ENCODE results near the gene PRRT4. TPM values are rescaled to one million over a fixed set of nuclear protein-coding genes. Genes with fewer than 3 reads are reported as not detected.

PRRT4 gene
- total RNA-seq, 1 donor from 2014 or later = 1.6 TPM

- TF ChIP-seq CTCF (IDR thresholded peaks at IDR 0.05; ENCODE audit: borderline replicate concordance) = no peak
- DNase-seq = no peak
- H3K9me3 ChIP-seq (replicated peaks) = no peaks in the 10 kb centered on the region
- intact Hi-C loops (cut with micrococcal nuclease) = no loop called here
- peaks cover 55% of the 10 kb centered on the region for H3K36me3 ChIP-seq
- no peak overlapping the region for H3K27ac ChIP-seq (replicated peaks)
- H3K4me3 ChIP-seq = no peak overlapping the region
- H3K4me1 ChIP-seq = peaks cover 12% of the 10 kb centered on the region
- no peaks in the 10 kb centered on the region for H3K27me3 ChIP-seq (ENCODE audit: low read depth)
These were observed 57.8 kb downstream of the PRRT4 start for GRCh38 chr7:128303643-128304042.

GRCh38 chr7:128303133-128303532, 58.4 kb downstream of the PRRT4 start:
- intact Hi-C loops (cut with micrococcal nuclease) = no loop called here
- no peaks in the 10 kb centered on the region for H3K27me3 ChIP-seq (ENCODE audit: low read depth)
- peaks cover 50% of the 10 kb centered on the region for H3K36me3 ChIP-seq

DNA sequence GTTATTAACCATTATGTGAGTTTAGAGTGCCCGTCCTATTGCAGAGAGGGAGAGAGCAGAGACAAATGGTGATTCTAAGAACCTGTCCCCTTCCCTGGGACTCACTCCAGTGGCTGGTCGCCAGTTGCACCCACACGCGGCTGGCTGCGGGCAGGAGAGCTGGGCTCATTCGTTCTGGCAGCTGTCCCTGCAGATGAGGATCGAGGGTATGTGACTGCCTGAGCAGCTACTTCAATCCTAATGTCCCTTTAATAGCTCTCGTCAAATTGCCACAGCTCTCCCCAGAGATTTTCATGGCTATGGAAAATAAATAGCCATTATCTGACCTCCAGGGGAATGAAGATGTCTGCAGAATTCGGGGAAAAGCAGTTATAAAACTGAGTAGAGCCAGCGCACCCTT, 59.4 kb downstream of the PRRT4 start:
- H3K36me3 ChIP-seq = peaks cover 40% of the 10 kb centered on the region
- no peaks in the 10 kb centered on the region for H3K27me3 ChIP-seq (ENCODE audit: low read depth)
- peak; percentile 35 for DNase-seq
- no peak overlapping the region for H3K4me3 ChIP-seq
- intact Hi-C loops (cut with micrococcal nuclease) = no loop called here
- H3K4me1 ChIP-seq = peaks cover 12% of the 10 kb centered on the region
- H3K27ac ChIP-seq (replicated peaks) = no peak overlapping the region
- no peaks in the 10 kb centered on the region for H3K9me3 ChIP-seq (replicated peaks)
- no peak for TF ChIP-seq CTCF (IDR thresholded peaks at IDR 0.05; ENCODE audit: borderline replicate concordance)

More at GRCh38 chr7:128303133-128303532, 58.4 kb downstream of the PRRT4 start:
- DNase-seq = no peak
- TF ChIP-seq CTCF (IDR thresholded peaks at IDR 0.05; ENCODE audit: borderline replicate concordance) = no peak
- H3K4me1 ChIP-seq = peaks cover 12% of the 10 kb centered on the region
- H3K27ac ChIP-seq (replicated peaks) = no peak overlapping the region
- H3K4me3 ChIP-seq = no peak overlapping the region
- H3K9me3 ChIP-seq (replicated peaks) = no peaks in the 10 kb centered on the region

Other genes starting within 250 kb of the PRRT4 start
- gene LEP, start 120.4 kb downstream of the PRRT4 start, total RNA-seq = 0.14 TPM
- 35.7 TPM for gene RBM28, start 17.8 kb downstream of the PRRT4 start, total RNA-seq
- 17.4 TPM for gene IMPDH1, start 48.3 kb upstream of the PRRT4 start, total RNA-seq
- 7.9 TPM for gene HILPDA, start 94.2 kb upstream of the PRRT4 start, total RNA-seq
- 19.5 TPM for gene METTL2B, start 115.1 kb upstream of the PRRT4 start, total RNA-seq

Data from left ventricle myocardium inferior (tissue), 1 donor.